Calu3 (cell line): ENCODE results near the gene ADGRA3. TPM values are rescaled to one million over a fixed set of nuclear protein-coding genes. Genes with fewer than 3 reads are reported as not detected.

Experiments used
- BruUV-seq: library from RNA; stranded (reverse); fragments of 400-500 nt; replicated peaks from 2 replicates; lab custom pipeline; 2021; lab: Mats Ljungman, UMichigan
- CTCF ChIA-PET: fragments of 300-600 bp; sonication (Branson Sonifier 250); formaldehyde crosslinking; loops from one replicate; lab custom pipeline; 2022; ENCODE audit warnings: antibody characterized with exemption; lab: Charles Lee
- DNase-seq: peaks from one replicate; pipeline ENCODE4 v3.0.0; 2022
- H3K27ac Mint-ChIP-seq: one replicate; pipeline ENCODE4 v1.8.0; 2022; ENCODE audit warnings: mixed read lengths; ENCODE audit not compliant: unreplicated experiment
- H3K27me3 Mint-ChIP-seq: one replicate; pipeline ENCODE4 v1.8.0; 2022; ENCODE audit warnings: mixed read lengths; ENCODE audit not compliant: unreplicated experiment
- H3K36me3 Mint-ChIP-seq: one replicate; pipeline ENCODE4 v1.8.0; 2022; ENCODE audit warnings: mild to moderate bottlenecking, moderate library complexity, mixed read lengths; ENCODE audit not compliant: insufficient read depth, unreplicated experiment
- H3K4me1 Mint-ChIP-seq: one replicate; pipeline ENCODE4 v1.8.0; 2022; ENCODE audit warnings: mild to moderate bottlenecking, low read depth, mixed read lengths; ENCODE audit not compliant: unreplicated experiment
- H3K4me3 Mint-ChIP-seq: one replicate; pipeline ENCODE4 v1.8.0; 2022; ENCODE audit warnings: mild to moderate bottlenecking, low read depth, moderate library complexity, mixed read lengths; ENCODE audit not compliant: unreplicated experiment
- H3K9me3 Mint-ChIP-seq: one replicate; pipeline ENCODE4 v1.8.0; 2022; ENCODE audit warnings: low read depth, mixed read lengths; ENCODE audit not compliant: unreplicated experiment
- intact Hi-C: fragments of 100-400 bp; cut with micrococcal nuclease; formaldehyde crosslinking; loops from one replicate; pipeline ENCODE4 v1.10.0; 2022; ENCODE audit not compliant: unreplicated experiment
- total RNA-seq: library from RNA; stranded (reverse); gene quantifications from 2 replicates; pipeline ENCODE4 v1.2.3, GENCODE V29; 2022
- TF ChIP-seq, protein P1 (sequence below): fragments of 200-600 bp; IDR thresholded peaks from one replicate; pipeline ENCODE4 v1.8.0; 2022; ENCODE audit warnings: antibody characterized with exemption; ENCODE audit not compliant: unreplicated experiment

ADGRA3 gene
- total RNA-seq, 1 experiment from 2014 or later: 63.2 TPM

DNA sequence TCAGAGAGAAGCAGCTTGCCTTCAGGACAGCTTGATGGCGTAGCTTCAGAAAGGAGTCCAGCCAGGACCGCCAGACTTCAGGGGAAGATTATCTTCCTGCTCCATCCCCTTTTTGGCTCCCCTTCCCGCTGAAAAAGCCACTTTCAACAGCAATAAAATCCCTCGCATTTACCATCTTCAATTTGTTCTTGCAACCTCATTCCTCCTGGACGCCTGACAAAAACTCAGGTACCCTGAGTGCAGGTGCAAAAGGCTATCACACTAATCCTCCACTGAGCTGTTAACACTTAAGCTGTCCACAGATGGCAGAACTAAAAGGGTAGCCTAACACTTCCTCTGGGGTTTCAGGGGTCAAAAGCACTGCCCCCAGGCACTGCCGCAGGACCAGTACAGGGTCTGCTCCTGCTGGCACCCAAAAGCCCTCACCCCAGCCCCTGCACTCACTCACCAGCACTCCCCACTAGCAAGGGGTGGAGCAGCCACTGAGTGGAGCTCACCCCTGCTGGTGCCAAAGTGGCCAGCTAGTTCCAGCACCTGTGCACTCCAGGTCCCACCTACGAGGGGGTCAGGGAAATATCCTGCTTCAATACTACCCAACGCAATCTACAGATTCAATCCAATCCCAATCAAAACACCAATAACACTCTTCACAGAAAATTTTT lies 145.8 kb downstream of the ADGRA3 start:
- Mint-ChIP-seq H3K9me3 (no peaks in the 10 kb centered on the region), H3K27me3 (no peaks in the 10 kb centered on the region), H3K4me3 (no peak overlapping the region), H3K4me1 (no peaks in the 10 kb centered on the region), H3K36me3 (peaks cover 5% of the 10 kb centered on the region), H3K27ac (no peak overlapping the region)
- no peak for DNase-seq
- CTCF ChIA-PET: no interaction called here
- TF ChIP-seq, protein P1, sequence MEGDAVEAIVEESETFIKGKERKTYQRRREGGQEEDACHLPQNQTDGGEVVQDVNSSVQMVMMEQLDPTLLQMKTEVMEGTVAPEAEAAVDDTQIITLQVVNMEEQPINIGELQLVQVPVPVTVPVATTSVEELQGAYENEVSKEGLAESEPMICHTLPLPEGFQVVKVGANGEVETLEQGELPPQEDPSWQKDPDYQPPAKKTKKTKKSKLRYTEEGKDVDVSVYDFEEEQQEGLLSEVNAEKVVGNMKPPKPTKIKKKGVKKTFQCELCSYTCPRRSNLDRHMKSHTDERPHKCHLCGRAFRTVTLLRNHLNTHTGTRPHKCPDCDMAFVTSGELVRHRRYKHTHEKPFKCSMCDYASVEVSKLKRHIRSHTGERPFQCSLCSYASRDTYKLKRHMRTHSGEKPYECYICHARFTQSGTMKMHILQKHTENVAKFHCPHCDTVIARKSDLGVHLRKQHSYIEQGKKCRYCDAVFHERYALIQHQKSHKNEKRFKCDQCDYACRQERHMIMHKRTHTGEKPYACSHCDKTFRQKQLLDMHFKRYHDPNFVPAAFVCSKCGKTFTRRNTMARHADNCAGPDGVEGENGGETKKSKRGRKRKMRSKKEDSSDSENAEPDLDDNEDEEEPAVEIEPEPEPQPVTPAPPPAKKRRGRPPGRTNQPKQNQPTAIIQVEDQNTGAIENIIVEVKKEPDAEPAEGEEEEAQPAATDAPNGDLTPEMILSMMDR: no peak
- intact Hi-C loops: no loop called here
- no TSS peak for BruUV-seq

DNA sequence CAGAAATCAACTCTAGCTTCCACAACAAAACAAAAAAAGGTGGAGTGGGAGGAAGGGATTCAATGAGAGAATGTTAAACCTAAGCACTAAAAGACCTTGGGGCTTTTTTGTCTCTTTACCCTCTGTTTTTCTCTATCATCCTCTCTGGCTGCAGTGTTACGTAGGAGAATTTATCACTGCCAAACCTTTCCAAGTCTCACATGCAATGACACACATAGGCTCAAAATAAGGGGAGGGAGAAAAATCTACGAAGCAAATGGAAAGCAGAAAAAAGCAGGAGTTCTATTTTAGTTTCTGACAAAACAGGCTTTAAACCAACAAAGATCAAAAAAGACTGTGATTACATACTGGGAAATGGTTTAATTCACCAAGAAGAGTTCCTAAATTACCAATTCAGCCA lies 152.1 kb downstream of the ADGRA3 start:
- TF ChIP-seq, protein P1: no peak
- CTCF ChIA-PET: no interaction called here
- H3K27ac Mint-ChIP-seq: no peak overlapping the region

GRCh38 chr4:22363036-22363435 lies 152.8 kb downstream of the ADGRA3 start:
- H3K4me1 Mint-ChIP-seq: no peaks in the 10 kb centered on the region
- CTCF ChIA-PET: no interaction called here
- H3K4me3 Mint-ChIP-seq: no peak overlapping the region
- TF ChIP-seq, protein P1: no peak
- no peak overlapping the region for H3K27ac Mint-ChIP-seq
- BruUV-seq: no TSS peak
- no peaks in the 10 kb centered on the region for H3K27me3 Mint-ChIP-seq
- peaks cover 8% of the 10 kb centered on the region for H3K36me3 Mint-ChIP-seq
- no peaks in the 10 kb centered on the region for H3K9me3 Mint-ChIP-seq
- no peak for DNase-seq
- intact Hi-C loops: no loop called here

More for the DNA sequence above, 152.1 kb downstream of the ADGRA3 start:
- no peak for DNase-seq
- H3K9me3 Mint-ChIP-seq: no peaks in the 10 kb centered on the region
- H3K4me3 Mint-ChIP-seq: no peak overlapping the region
- no TSS peak for BruUV-seq
- intact Hi-C loops: no loop called here
- peaks cover 5% of the 10 kb centered on the region for H3K36me3 Mint-ChIP-seq
- H3K4me1 Mint-ChIP-seq: no peaks in the 10 kb centered on the region
- H3K27me3 Mint-ChIP-seq: no peaks in the 10 kb centered on the region

DNA sequence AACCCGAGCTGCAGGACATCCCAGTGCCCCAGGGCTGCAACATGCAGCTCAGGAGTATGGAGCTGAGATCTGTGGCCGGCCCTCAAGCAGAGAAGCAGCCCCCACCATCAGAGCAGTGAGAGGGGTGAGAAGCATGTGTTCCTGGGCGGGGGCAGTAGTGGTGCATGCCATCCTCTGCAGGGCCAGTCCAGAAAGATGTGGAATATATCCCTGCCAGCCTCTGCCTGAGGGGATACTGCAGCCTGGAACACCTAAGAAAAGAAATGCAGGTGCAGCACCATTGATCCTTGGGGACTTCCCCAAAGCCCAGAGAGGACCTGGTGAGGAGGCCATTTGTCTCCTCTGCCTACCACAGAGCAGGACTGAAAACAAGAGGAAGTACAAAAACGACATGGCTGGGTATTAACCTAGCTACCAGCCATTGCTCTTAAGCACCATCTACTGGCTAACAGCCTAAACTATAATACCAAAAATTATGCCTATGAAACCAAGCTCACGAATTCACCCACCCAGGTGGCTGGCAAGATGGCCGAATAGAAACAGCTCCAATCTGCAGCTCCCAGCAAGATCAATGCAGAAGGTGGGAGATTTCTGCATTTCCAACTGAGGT lies 158.8 kb downstream of the ADGRA3 start:
- BruUV-seq: no TSS peak
- no peaks in the 10 kb centered on the region for H3K4me1 Mint-ChIP-seq
- no peaks in the 10 kb centered on the region for H3K9me3 Mint-ChIP-seq
- no peak overlapping the region for H3K27ac Mint-ChIP-seq
- no peak for DNase-seq
- H3K36me3 Mint-ChIP-seq: peaks cover 9% of the 10 kb centered on the region
- no peaks in the 10 kb centered on the region for H3K27me3 Mint-ChIP-seq
- TF ChIP-seq, protein P1: no peak
- CTCF ChIA-PET: interaction anchor here (1.0 to 2.0 kb wide), 2 partner anchors 227 to 567 kb away, joined by 3 to 31 read pairs; no protein-coding TSS in a partner anchor
- intact Hi-C loops: loop anchor here (2.0 kb wide), 1 partner anchor 566 kb away; no protein-coding TSS in a partner anchor
- no peak overlapping the region for H3K4me3 Mint-ChIP-seq
